GM12875 (cell line): ENCODE measurements around the gene TPGS1.
"Not testable (repeated sequence)": the region's sequence is repeated elsewhere in the genome, so short reads cannot be mapped to it uniquely, and the experiment has no call there.

Experiments used
- H3K4me3 ChIP-seq: one replicate; pipeline ENCODE4 v1.5.1; 2011; ENCODE audit warnings: low read depth, low read length, control low read depth
- CTCF ChIP-seq: IDR thresholded peaks from 2 replicates; pipeline ENCODE4 v1.5.1; 2011; ENCODE audit warnings: low read depth, mild to moderate bottlenecking, control low read depth, inconsistent platforms, low read length, moderate library complexity, borderline replicate concordance; ENCODE audit not compliant: insufficient read depth

TPGS1 gene

GRCh38 chr19:478976-479375 is 28.3 kb upstream of the TPGS1 start:
- no peak for TF ChIP-seq CTCF
- no peak overlapping the region for H3K4me3 ChIP-seq

DNA sequence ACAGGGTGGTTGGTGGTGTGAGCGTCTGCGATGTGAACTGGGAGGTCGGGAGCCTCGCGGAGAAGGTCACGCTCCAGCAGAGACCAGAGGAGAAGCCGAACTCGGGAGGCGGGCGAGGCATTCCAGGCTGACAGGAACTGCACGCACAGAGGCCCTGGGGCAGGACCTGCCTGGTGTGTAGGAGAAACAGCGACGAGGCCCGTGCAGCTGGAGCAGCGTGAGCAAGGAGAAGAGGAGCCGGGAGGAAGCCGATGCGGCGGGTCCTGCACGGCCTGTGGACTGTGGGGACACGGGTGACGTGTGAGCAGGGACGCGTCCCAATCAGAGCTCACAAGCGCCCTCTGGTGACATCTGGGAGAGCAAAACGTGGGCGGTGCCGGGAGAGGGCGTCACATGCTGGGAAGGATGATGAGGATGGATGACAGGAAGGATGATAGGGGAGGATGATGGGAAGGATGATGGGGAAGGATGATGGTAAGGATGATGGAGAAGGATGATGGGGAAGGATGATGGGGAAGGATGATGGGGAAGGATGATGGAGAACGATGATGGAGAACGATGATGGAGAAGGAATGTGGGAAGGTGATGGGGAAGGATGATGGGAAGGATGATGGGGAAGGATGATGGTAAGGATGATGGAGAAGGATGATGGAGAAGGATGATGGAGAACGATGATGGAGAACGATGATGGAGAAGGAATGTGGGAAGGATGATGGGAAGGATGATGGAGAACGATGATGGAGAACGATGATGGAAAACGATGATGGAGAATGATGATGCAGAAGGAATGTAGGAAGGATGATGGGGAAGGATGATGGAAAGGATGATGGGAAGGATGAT is 27.1 kb upstream of the TPGS1 start:
- no peak overlapping the region for H3K4me3 ChIP-seq
- TF ChIP-seq CTCF: peak; percentile 34

DNA sequence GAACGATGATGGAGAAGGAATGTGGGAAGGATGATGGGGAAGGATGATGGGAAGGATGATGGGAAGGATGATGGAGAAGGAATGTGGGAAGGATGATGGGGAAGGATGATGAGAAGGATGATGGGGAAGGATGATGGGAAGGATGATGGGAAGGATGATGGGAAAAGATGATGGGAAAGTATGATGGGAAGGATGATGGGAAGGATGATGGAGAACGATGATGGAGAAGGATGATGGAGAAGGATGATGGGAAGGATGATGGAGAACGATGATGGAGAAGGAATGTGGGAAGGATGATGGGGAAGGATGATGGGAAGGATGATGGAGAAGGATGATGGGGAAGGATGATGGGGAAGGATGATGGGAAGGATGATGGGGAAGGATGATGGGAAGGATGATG is 26.2 kb upstream of the TPGS1 start:
- H3K4me3 ChIP-seq: not testable (repeated sequence)

- no peak overlapping the region for H3K4me3 ChIP-seq
- TF ChIP-seq CTCF: no peak
Measured at GRCh38 chr19:482186-483041, 24.9 kb upstream of the TPGS1 start.

GRCh38 chr19:483332-484072 is 23.8 kb upstream of the TPGS1 start:
- TF ChIP-seq CTCF: no peak
- H3K4me3 ChIP-seq: no peak overlapping the region

GRCh38 chr19:484494-484893 is 22.8 kb upstream of the TPGS1 start:
- no peak for TF ChIP-seq CTCF
- H3K4me3 ChIP-seq: no peak overlapping the region

DNA sequence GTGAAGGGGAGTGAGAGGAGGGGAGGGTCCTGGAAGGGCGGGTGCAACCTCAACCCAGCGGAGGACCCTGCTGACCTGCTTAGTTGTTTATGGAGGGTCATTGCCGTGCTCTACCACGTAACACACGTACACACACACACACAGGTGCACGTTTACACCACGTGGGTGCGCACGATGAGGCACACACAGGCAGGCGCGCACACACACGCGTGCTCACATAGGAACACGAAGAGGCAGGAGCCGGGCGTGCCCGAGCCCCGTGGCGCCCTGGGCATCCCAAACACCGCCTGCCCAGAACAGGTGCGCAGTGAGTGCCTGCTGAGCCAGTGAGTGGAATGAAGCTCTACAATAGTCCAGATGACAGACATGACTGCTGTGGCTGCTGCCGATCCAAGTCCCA is 22.2 kb upstream of the TPGS1 start:
- no peak for TF ChIP-seq CTCF
- no peak overlapping the region for H3K4me3 ChIP-seq
